ENCODE results near the gene PTPRR. TPM values are rescaled to one million over a fixed set of nuclear protein-coding genes. Genes with fewer than 3 reads are reported as not detected.

Gene PTPRR
- polyA plus RNA-seq, 2 of the 4 experiments (the other 2 are of a cell fraction): 0.13 to 0.15 TPM

DNA sequence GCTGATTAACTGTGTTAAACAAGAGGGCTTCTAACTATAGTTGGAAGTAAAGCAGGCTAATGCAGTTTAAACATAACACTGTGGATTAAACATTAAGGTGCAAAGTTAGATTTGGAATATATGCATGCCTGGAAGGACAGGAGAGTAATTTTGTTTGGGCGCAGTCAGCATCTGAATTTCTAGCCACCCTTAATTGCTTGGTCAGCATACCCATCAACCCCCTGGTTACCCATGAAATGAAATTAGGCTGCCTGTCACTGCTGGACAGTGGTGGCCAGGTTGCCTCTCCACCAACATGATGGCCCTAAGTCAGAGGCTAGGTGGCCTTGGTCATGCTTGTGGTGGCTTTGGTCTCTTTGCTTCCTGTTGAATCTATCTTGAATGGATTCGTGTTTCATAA, 253.3 kb downstream of the PTPRR start:
- Histone ChIP-seq H3K27ac (no peak overlapping the region), H3K9me3 (no peaks in the 10 kb centered on the region), H3K4me1 (no peaks in the 10 kb centered on the region), H3K4me2 (no peak overlapping the region), H3K4me3 (no peak overlapping the region)
- no peak for DNase-seq (ENCODE audit: low read depth in 1 of 2, low spot score in 1 of 2)
- CTCF ChIA-PET: no interaction called here
- POLR2A ChIA-PET: no interaction called here
- 55% methylated on average over 2 of the region's 2 CpGs for WGBS (ENCODE audit: missing lambda C conversion rate)
- no peak for FAIRE-seq
- TF ChIP-seq BHLHE40 (IDR thresholded peaks at IDR 0.05; ENCODE audit: low read depth, low read length) (no peak), MAFK (IDR thresholded peaks at IDR 0.05; ENCODE audit: partially characterized antibody) (peak; percentile 58)
- ATAC-seq: no peak

DNA sequence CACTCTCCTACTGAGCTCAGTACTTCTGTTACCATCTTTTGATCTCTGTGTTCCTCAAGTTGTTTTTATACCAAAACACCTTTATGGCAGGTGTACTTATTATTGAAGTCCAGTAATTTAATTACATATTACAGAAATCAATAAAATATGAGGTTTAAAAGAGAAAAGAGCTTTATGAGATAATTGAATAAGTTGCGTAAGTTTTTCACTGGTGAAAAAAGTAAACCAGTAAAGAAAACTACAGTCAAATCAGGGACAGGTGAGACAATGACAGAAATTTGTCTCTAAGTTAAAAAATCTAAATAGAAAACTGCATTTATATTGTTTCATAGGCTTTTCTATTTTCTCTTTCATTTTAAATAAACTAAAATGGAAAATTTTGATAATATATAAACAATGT, 254.2 kb downstream of the PTPRR start:
- Histone ChIP-seq H3K4me1 (peaks cover 5% of the 10 kb centered on the region; the same call in 1 of the 3 replicates), H3K9me3 (no peaks in the 10 kb centered on the region), H3K27ac (no peak overlapping the region), H3K4me2 (no peak overlapping the region), H3K4me3 (no peak overlapping the region)
- 87% methylated on average over 1 of the region's 1 CpG for WGBS (ENCODE audit: missing lambda C conversion rate)
- ChIA-PET POLR2A (no interaction called here), CTCF (interaction anchor here (0.6 kb wide), 1 partner anchor 12 kb away, joined by 3 read pairs; no protein-coding TSS in a partner anchor)
- FAIRE-seq (no peak), DNase-seq (ENCODE audit: low read depth in 1 of 2, low spot score in 1 of 2) (no peak), ATAC-seq (no peak)
- TF ChIP-seq RAD21 (conservative IDR thresholded peaks at IDR 0.05 in 1 of 2, IDR thresholded peaks at IDR 0.05 in 1 of 2) (no peak), MAFK (IDR thresholded peaks at IDR 0.05; ENCODE audit: partially characterized antibody) (no peak), HDAC2 (IDR thresholded peaks at IDR 0.05) (no peak), TP53 (CRISPR knock-in tag; IDR thresholded peaks at IDR 0.05) (no peak), JUN (IDR thresholded peaks at IDR 0.05) (no peak), MAZ (IDR thresholded peaks at IDR 0.05; ENCODE audit: borderline replicate concordance, low read depth, low read length) (no peak), HEYL (CRISPR knock-in tag; IDR thresholded peaks at IDR 0.05) (no peak), POLR2AphosphoS2 (conservative IDR thresholded peaks at IDR 0.05; ENCODE audit: low read length) (no peak), USF2 (IDR thresholded peaks at IDR 0.05) (no peak), SMC3 (IDR thresholded peaks at IDR 0.05) (no peak), PHF8 (IDR thresholded peaks at IDR 0.05; ENCODE audit: borderline replicate concordance, low read depth) (no peak)

- Histone ChIP-seq H3K4me1 (peaks cover 14% of the 10 kb centered on the region; the same call in 2 of the 3 replicates), H3K4me3 (no peak overlapping the region), H3K27ac (no peak overlapping the region), H3K9me3 (no peaks in the 10 kb centered on the region), H3K4me2 (no peak overlapping the region)
- no peak for FAIRE-seq
- POLR2A ChIA-PET: no interaction called here
- TF ChIP-seq, protein P1, sequence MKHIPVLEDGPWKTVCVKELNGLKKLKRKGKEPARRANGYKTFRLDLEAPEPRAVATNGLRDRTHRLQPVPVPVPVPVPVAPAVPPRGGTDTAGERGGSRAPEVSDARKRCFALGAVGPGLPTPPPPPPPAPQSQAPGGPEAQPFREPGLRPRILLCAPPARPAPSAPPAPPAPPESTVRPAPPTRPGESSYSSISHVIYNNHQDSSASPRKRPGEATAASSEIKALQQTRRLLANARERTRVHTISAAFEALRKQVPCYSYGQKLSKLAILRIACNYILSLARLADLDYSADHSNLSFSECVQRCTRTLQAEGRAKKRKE (CRISPR knock-in tag; IDR thresholded peaks at IDR 0.05; ENCODE audit: low read depth): no peak
- TF ChIP-seq PHF8 (IDR thresholded peaks at IDR 0.05; ENCODE audit: borderline replicate concordance, low read depth): no peak
- no peak for TF ChIP-seq RCOR1 (IDR thresholded peaks at IDR 0.05; ENCODE audit: low read depth, low read length)
- no peak for TF ChIP-seq HOXB13 (CRISPR knock-in tag; IDR thresholded peaks at IDR 0.05; ENCODE audit: low read depth)
- TF ChIP-seq HEYL (CRISPR knock-in tag; IDR thresholded peaks at IDR 0.05): no peak
- TF ChIP-seq RARB (CRISPR knock-in tag; IDR thresholded peaks at IDR 0.05): no peak
- TF ChIP-seq, protein P2, sequence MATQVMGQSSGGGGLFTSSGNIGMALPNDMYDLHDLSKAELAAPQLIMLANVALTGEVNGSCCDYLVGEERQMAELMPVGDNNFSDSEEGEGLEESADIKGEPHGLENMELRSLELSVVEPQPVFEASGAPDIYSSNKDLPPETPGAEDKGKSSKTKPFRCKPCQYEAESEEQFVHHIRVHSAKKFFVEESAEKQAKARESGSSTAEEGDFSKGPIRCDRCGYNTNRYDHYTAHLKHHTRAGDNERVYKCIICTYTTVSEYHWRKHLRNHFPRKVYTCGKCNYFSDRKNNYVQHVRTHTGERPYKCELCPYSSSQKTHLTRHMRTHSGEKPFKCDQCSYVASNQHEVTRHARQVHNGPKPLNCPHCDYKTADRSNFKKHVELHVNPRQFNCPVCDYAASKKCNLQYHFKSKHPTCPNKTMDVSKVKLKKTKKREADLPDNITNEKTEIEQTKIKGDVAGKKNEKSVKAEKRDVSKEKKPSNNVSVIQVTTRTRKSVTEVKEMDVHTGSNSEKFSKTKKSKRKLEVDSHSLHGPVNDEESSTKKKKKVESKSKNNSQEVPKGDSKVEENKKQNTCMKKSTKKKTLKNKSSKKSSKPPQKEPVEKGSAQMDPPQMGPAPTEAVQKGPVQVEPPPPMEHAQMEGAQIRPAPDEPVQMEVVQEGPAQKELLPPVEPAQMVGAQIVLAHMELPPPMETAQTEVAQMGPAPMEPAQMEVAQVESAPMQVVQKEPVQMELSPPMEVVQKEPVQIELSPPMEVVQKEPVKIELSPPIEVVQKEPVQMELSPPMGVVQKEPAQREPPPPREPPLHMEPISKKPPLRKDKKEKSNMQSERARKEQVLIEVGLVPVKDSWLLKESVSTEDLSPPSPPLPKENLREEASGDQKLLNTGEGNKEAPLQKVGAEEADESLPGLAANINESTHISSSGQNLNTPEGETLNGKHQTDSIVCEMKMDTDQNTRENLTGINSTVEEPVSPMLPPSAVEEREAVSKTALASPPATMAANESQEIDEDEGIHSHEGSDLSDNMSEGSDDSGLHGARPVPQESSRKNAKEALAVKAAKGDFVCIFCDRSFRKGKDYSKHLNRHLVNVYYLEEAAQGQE (IDR thresholded peaks at IDR 0.05): no peak
- TF ChIP-seq, protein P3, sequence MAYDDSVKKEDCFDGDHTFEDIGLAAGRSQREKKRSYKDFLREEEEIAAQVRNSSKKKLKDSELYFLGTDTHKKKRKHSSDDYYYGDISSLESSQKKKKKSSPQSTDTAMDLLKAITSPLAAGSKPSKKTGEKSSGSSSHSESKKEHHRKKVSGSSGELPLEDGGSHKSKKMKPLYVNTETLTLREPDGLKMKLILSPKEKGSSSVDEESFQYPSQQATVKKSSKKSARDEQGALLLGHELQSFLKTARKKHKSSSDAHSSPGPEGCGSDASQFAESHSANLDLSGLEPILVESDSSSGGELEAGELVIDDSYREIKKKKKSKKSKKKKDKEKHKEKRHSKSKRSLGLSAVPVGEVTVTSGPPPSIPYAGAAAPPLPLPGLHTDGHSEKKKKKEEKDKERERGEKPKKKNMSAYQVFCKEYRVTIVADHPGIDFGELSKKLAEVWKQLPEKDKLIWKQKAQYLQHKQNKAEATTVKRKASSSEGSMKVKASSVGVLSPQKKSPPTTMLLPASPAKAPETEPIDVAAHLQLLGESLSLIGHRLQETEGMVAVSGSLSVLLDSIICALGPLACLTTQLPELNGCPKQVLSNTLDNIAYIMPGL (CRISPR knock-in tag; IDR thresholded peaks at IDR 0.05; ENCODE audit: borderline replicate concordance): no peak
- no peak for TF ChIP-seq JUNB (IDR thresholded peaks at IDR 0.05)
- no peak for TF ChIP-seq RAD21 (conservative IDR thresholded peaks at IDR 0.05 in 1 of 2, IDR thresholded peaks at IDR 0.05 in 1 of 2)
- TF ChIP-seq NFE2L2 (conservative IDR thresholded peaks at IDR 0.05; ENCODE audit: low read length): no peak
- TF ChIP-seq CHD2 (IDR thresholded peaks at IDR 0.05; ENCODE audit: low read length, partially characterized antibody): no peak
- TF ChIP-seq ZFP36 (IDR thresholded peaks at IDR 0.05; ENCODE audit: borderline replicate concordance, partially characterized antibody): no peak
- TF ChIP-seq TP53 (CRISPR knock-in tag; IDR thresholded peaks at IDR 0.05): no peak
- no peak for TF ChIP-seq ZNF302 (CRISPR knock-in tag; IDR thresholded peaks at IDR 0.05)
- TF ChIP-seq SREBF2 (IDR thresholded peaks at IDR 0.05): no peak
- no peak for TF ChIP-seq ZSCAN20 (CRISPR knock-in tag; IDR thresholded peaks at IDR 0.05)
- no peak for TF ChIP-seq CBX8 (IDR thresholded peaks at IDR 0.05)
- no peak for DNase-seq (ENCODE audit: low read depth in 1 of 2, low spot score in 1 of 2)
- WGBS (ENCODE audit: missing lambda C conversion rate): 75% methylated on average over 7 of the region's 7 CpGs
- CTCF ChIA-PET: no interaction called here
- no peak for ATAC-seq
Observed at GRCh38 chr12:70664465-70664881, 256.1 kb downstream of the PTPRR start.
